Stimulated activated CD8-positive, alpha-beta memory T cell treated with anti-CD3 and anti-CD28 coated beads, Interleukin-12 subunit alpha, Interleukin-12 subunit beta, amount 100 ng/mL, for 1 hour (primary cell): ENCODE measurements around the gene HIPK2.

Source experiments
- DNase-seq: peaks from one replicate; pipeline ENCODE4 v3.0.0-alpha.2; 2020; ENCODE audit warnings: low read depth

The HIPK2 gene

DNA sequence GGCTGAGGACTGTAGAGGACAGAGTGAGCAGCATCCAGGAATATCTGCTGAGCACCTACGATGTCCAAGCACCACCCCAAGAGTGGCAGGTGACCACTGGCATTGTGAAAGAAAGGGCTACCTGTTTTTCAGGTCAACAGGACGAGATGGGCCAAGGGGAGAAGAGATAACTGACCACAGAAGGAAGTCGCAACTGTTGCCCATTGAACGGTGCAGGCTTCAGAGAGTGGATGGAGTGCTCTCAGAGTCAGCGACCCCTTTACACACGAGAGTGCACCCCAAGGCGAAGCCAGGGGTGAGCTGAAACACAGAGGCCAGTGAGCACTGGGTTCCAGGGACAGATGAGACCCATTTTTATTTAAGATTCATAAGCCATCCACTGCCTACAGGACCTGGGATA is 42.3 kb downstream of the HIPK2 start:
- no peak for DNase-seq

GRCh38 chr7:139734395-139734794 is 43.4 kb downstream of the HIPK2 start:
- DNase-seq, result no peak

DNA sequence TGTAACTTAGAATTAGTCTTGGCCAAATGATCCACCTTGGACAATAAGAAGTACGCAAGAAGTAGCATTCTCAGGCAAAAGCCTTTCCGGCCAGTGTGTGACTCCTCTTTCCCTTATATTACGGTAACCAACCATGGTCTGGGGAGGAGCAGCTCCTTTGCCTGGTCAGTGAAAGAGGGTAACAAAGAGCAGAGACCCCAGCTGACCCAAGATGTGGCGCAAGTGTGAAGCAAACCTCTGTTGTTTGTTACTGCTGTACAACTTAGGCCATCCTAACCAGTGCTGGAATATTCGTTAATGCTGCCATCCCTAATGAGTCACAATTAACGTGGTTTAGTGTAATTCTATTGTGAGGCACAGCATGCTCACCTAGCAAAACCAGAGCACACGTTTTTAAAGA is 44.0 kb downstream of the HIPK2 start:
- no peak for DNase-seq

DNA sequence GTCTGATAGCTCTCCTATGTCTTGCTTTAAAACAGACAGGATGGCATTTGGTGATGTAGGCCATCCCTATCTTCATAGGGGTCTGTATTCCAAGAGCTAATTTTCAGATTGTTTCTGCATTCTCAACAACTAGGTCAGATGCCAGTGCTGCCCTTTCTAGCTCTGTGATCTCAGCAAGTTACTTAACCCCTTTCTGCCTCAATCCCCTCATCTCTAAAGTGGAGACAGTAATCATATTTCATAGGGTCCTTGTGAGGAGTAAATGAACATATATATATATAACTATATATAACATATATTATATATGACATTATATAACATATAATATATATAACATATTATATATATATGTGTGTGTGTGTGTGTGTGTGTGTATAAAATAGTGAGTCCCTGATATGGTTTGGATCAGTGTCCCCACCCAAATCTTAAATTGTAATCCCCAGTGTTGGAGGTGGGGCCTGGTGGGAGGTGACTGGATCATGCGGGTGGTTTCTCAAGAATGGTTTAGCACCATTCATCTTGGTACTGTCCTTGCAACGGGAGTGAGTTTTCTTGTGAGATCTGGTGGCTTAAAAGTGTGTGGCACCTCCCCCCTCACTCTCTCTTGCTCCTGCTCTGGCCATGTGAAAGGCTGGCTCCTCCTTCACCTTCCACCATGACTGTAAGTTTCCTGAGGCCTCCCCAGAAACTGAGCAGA is 45.2 kb downstream of the HIPK2 start:
- no peak for DNase-seq

- no peak for DNase-seq
These were observed 45.9 kb downstream of the HIPK2 start for GRCh38 chr7:139731802-139732470.

DNA sequence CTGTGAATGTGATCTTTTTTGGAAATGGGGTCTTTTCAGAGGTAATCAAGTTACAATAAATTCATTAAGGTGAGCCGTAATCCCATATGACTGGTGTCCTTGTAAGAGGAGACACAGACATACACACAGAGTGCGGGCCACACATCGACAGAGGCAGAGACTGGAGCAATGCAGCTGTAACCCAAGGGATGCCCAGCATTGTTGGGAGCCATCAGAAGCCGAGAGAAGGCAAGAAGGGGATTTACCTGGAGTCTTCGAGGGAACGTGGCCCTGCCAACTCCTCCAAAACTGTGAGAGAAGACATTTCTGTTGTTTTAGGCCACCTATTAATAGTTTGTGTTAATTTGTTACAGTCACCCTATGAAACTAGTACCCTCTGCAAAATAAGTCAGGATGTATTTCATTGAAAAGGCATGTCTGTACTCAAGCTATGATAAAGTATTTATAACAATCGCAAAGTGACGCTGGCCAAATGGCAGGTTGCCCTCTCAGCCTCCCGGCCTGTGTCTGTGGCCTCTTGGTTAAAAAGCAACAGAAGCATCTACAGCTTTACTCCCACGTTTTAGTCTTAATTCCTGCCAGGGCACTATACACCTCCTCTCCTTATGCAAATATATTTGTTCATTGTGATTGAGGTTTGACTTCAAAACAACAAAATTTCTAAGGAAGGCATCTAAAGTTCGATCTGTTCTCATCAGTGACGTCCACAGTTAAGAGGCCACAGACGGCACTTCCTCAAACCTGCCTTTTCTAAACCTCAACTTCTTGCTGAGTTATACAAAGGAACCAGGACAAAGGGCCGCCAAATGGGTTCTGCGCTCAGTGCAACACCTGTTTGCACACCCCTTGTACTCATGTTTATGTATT is 46.8 kb downstream of the HIPK2 start:
- no peak for DNase-seq

- DNase-seq, result no peak
These were observed 49.6 kb downstream of the HIPK2 start for GRCh38 chr7:139728203-139728602.

GRCh38 chr7:139727151-139727705 is 50.6 kb downstream of the HIPK2 start:
- DNase-seq, result no peak

- no peak for DNase-seq
These were observed 51.3 kb downstream of the HIPK2 start for GRCh38 chr7:139726485-139726869.

DNA sequence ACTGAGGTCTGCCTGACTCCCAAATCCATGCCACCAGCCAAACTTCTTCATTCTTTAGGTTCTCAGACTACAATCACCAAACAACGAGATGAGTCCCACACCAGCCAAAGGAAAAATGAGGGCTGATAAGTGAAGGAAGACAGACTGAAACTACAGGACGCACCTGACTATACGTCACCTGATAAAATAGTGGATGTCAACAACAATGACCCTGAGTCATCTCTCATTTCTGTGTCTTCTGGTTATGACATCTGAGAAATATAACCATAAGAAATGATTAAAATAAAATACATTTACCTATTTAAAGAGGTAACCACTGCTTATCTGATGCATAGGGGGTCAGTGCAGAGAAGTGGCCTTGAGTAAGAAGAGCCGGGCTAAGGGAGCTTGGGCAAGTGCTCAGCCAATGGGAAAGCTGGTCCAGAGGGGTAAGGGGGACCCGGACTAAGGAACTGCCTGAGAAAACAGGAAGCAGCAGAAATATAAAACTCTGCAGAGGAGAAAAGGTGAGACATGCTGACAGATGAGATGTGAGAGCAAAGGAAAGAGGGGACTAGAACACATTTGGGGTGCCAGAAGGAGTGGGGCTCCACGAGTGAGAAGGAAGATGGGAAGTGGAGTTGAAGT is 51.8 kb downstream of the HIPK2 start:
- DNase-seq, result no peak

- DNase-seq, result no peak
These were observed 52.7 kb downstream of the HIPK2 start for GRCh38 chr7:139725077-139725476.

DNA sequence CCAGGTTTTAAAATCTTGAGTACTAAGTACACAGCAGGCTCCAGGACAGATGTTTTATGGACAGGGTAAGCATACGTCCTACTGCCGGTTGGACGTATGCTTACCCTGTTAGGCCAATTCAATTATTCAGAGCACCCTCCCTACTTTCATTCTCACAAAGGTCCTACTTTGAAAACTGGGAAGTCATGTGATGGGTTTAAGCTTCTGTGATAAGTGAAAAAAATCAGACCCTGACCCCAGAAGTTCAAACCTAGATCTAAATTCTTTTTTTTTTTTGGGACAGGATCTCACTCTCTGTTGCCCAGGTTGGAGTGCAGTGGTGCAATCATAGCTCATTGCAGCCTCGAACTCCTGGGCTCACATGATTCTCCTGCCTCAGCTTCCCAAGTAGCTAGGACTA is 55.2 kb downstream of the HIPK2 start:
- no peak for DNase-seq

- DNase-seq, result no peak
These were observed 56.0 kb downstream of the HIPK2 start for GRCh38 chr7:139721821-139722220.

- no peak for DNase-seq
These were observed 56.4 kb downstream of the HIPK2 start for GRCh38 chr7:139721417-139721816.

DNA sequence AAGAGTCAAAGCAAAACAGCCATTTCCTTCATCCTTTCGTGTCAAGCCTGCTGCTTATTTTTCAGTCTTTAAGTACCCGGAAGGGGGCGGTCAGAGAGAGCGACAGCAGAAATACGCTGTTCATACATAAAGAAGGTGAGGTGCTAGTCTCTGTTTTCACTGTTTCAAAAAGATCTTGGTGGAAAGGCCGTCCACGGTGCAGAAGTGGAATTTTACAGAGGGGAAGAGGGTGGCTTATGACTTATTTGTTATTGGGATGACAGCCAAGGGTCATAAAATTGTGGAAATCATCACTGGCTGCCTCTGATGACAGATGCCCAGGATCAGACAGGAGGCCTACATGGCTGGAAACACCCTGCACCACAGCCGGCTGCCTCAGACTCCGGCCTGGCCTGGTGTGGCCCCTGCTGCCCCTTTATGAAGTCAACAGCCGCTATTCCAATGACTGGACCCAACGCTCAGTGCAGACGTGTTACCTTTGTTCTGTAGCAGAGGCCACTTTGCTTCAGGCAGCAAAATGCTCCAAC is 57.0 kb downstream of the HIPK2 start:
- no peak for DNase-seq

DNA sequence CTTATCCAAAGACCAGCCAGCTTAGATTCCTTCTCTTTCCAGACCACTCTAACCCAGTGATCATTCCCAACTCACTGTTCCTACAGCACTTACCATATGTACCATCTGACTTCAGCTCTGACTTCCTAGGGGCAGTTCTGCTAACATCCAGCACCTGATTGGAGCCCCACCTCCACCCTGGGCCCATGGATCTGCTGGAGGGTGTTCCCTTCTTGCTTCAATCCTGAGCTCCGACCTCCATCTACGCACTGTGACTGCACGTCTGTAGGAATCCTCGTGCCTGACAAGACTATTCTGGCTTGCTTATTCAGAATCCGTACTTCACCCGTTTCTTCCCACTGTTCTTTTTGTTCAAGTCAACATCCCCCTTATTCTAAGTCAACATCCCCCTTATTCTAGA is 57.6 kb downstream of the HIPK2 start:
- DNase-seq, result no peak

DNA sequence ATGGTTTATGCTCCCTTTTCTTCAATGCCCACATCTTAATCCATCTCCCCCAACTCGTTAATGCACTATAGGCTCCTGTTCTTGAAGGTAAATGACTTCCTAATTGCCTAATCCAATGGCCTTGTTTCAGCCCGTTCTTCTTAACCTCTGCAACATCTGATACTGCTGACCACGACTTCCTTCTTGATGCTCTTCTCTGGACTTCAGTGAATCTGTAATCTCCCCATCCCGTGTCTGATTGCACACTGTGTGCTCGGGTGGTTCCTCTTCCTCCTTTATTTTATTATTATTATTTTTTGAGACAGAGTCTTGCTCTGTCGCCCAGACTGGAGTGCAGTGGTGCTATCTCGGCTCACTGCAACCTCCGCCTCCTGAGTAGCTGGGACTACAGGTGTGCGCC is 58.9 kb downstream of the HIPK2 start:
- no peak for DNase-seq

GRCh38 chr7:139718141-139718540 is 59.7 kb downstream of the HIPK2 start:
- DNase-seq, result no peak

DNA sequence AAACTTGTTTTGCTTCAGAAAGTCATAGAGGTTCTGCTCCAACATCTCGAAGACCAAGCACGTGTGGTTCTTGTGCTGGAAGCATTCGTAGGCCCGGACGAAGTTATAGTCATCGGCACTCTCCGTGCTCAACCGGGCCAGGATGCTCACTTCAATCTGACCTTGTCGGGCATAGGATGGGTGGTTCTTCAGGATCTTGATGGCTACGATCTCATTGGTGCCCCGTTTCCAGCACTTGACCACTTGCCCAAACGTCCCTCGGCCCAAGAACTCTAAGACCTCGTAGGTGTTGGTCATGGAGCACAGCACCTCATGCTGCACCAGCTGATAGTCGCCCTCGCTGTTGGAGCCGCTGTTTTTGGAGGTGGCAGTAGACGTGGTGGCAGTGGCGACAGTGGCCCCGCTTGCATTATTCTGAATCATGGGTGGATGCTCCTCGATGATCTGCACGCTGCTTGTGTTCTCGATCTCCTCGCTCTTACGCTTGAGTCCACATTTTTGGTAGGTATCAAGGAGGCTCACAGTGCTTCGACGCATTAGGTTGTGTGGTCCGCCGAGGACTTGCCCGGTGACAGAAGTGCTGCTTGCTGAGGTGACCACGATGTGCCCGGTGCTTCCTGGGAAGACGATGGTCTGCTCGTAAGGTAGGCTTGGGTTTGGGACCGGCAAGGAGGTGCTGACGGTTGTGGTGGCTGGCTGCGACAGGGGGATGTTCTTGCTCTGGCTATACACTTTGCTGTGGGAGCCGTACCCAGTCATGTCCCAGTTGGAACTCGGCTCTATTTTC is 61.4 kb downstream of the HIPK2 start:
- no peak for DNase-seq

- DNase-seq, result no peak
These were observed 62.5 kb downstream of the HIPK2 start for GRCh38 chr7:139715194-139715815.
